A549 (cell line): ENCODE results near the gene HMGXB3. TPM values are rescaled to one million over a fixed set of nuclear protein-coding genes. Genes with fewer than 3 reads are reported as not detected.

Experiments used
- ATAC-seq, 2 experiments: fragments of 200-7000 bp in 1 of 2; fragments of >200 bp in 1 of 2; cut with Nextera tagmentation in 1 of 2; cut with Tn5 transposase in 1 of 2; 3 replicates each; pipeline versions ENCODE4 v1.8.0 to v1.9.1; 2018 to 2020; ENCODE audit warnings: mild to moderate bottlenecking in 1 of 2, moderate library complexity in 1 of 2
- CTCF ChIA-PET: fragments of 300-600 bp; sonication (Branson Sonifier 250); formaldehyde crosslinking; extraction: SDS; loops from one replicate; lab custom pipeline; 2021; ENCODE audit warnings: antibody characterized with exemption, inconsistent platforms; lab: Yijun Ruan, JAX
- POLR2A ChIA-PET: fragments of 350-600 bp; formaldehyde crosslinking; extraction: SDS; loops from one replicate; lab custom pipeline; 2021; ENCODE audit warnings: antibody characterized with exemption, inconsistent platforms; lab: Yijun Ruan, JAX
- DNase-seq, 2 experiments: peaks; one replicate each; pipeline versions ENCODE4 v3.0.0 to v3.0.0-alpha.2; 2011 to 2016; ENCODE audit warnings: low read depth in 1 of 2, low spot score in 1 of 2
- FAIRE-seq: peaks from 2 replicates; lab custom pipeline; 2011; peaks lifted over from hg19 to GRCh38; lab: Jason Lieb, UNC
- H3K27ac ChIP-seq, 2 experiments: fragments of >200 bp; sonication (Bioruptor Twin); formaldehyde crosslinking; 3 replicates each; pipeline ENCODE4 v1.5.1; 2016 to 2017
- H3K4me1 ChIP-seq: fragments of >200 bp; sonication (Bioruptor Twin); formaldehyde crosslinking; 3 replicates; pipeline ENCODE4 v1.6.1; 2016
- H3K4me2 ChIP-seq: fragments of >200 bp; sonication (Bioruptor Twin); formaldehyde crosslinking; 3 replicates; pipeline ENCODE4 v1.6.1; 2016
- H3K4me3 ChIP-seq: fragments of >200 bp; sonication (Bioruptor Twin); formaldehyde crosslinking; 3 replicates; pipeline ENCODE4 v1.5.1; 2016
- H3K9me3 ChIP-seq: fragments of >200 bp; sonication (Bioruptor Twin); formaldehyde crosslinking; 3 replicates; pipeline ENCODE4 v1.6.1; 2016
- CBX2 ChIP-seq: fragments of 200-600 bp; sonication (generic); IDR thresholded peaks from 2 replicates; pipeline ENCODE4 v1.6.1; 2016; ENCODE audit warnings: low read depth, mild to moderate bottlenecking, borderline replicate concordance
- CBX8 ChIP-seq: fragments of 200-600 bp; sonication (generic); IDR thresholded peaks from 2 replicates; pipeline ENCODE4 v1.6.1; 2016
- E2F6 ChIP-seq: IDR thresholded peaks from 2 replicates; pipeline ENCODE4 v1.6.1; 2012; ENCODE audit warnings: low read depth, borderline replicate concordance
- EHF ChIP-seq: fragments of 250-450 bp; sonication (Bioruptor Pico); IDR thresholded peaks from 2 replicates; pipeline ENCODE4 v1.5.0; 2020; ENCODE audit warnings: mild to moderate bottlenecking
- EHMT2 ChIP-seq: fragments of 200-600 bp; sonication (generic); IDR thresholded peaks from 2 replicates; pipeline ENCODE4 v1.6.1; 2016; ENCODE audit warnings: antibody characterized with exemption, low read depth, mild to moderate bottlenecking, moderate library complexity
- EP300 ChIP-seq, 2 experiments: fragments of >200 bp; sonication (Bioruptor Twin); formaldehyde crosslinking; IDR thresholded peaks; 2 replicates in 1 of 2; 3 replicates in 1 of 2; pipeline ENCODE4 v1.6.1; 2016 to 2017
- ESRRA ChIP-seq: fragments of 150-350 bp; IDR thresholded peaks from 2 replicates; pipeline ENCODE4 v1.6.1; 2014; ENCODE audit warnings: mild to moderate bottlenecking, low read length, borderline replicate concordance
- FOSL2 ChIP-seq, 2 experiments: fragments of 450-650 bp in 1 of 2; fragments of >200 bp in 1 of 2; sonication (Bioruptor Twin) in 1 of 2; formaldehyde crosslinking; IDR thresholded peaks; 2 replicates each; pipeline versions ENCODE4 v1.5.0 to v1.6.1; 2016 to 2020; ENCODE audit warnings: mild to moderate bottlenecking in 1 of 2, moderate library complexity in 1 of 2
- GATA3 ChIP-seq: IDR thresholded peaks from 2 replicates; pipeline ENCODE4 v1.6.1; 2012; ENCODE audit warnings: borderline replicate concordance
- HEYL ChIP-seq: fragments of 250-450 bp; sonication (Bioruptor Pico); IDR thresholded peaks from 2 replicates; pipeline ENCODE4 v1.8.0; 2021; ENCODE audit warnings: mild to moderate bottlenecking, moderate library complexity
- HOXB13 ChIP-seq: fragments of 250-450 bp; sonication (Bioruptor Pico); IDR thresholded peaks from 2 replicates; pipeline ENCODE4 v1.5.0; 2020; ENCODE audit warnings: low read depth, mild to moderate bottlenecking, moderate library complexity
- JUNB ChIP-seq: fragments of >200 bp; sonication (Bioruptor Twin); formaldehyde crosslinking; IDR thresholded peaks from 2 replicates; pipeline ENCODE4 v1.6.1; 2016
- KDM5A ChIP-seq: fragments of 200-600 bp; sonication (generic); IDR thresholded peaks from 2 replicates; pipeline ENCODE4 v1.6.1; 2016; ENCODE audit warnings: antibody characterized with exemption, mild to moderate bottlenecking
- MAZ ChIP-seq: fragments of 150-350 bp; IDR thresholded peaks from 2 replicates; pipeline ENCODE4 v1.6.1; 2014; ENCODE audit warnings: antibody characterized with exemption, low read depth, low read length, borderline replicate concordance
- MYC ChIP-seq: IDR thresholded peaks from 2 replicates; pipeline ENCODE4 v1.6.1; 2012; ENCODE audit warnings: mild to moderate bottlenecking, inconsistent platforms, low read length, improper control_type of control experiment, borderline replicate concordance
- PBX3 ChIP-seq: IDR thresholded peaks from 2 replicates; pipeline ENCODE4 v1.6.1; 2012
- PHF8 ChIP-seq: fragments of 200-600 bp; sonication (generic); IDR thresholded peaks from 2 replicates; pipeline ENCODE4 v1.6.1; 2016; ENCODE audit warnings: low read depth, mild to moderate bottlenecking, antibody characterized with exemption, moderate library complexity, borderline replicate concordance
- POLR2AphosphoS2 ChIP-seq: conservative IDR thresholded peaks from 2 replicates; pipeline ENCODE4 v1.6.1; 2012; ENCODE audit warnings: low read length, improper control_type of control experiment, inconsistent platforms
- REST ChIP-seq: fragments of 200-600 bp; sonication (generic); IDR thresholded peaks from 2 replicates; pipeline ENCODE4 v1.6.1; 2016; ENCODE audit warnings: antibody characterized with exemption, mild to moderate bottlenecking, moderate library complexity
- RFX5 ChIP-seq: fragments of 450-650 bp; IDR thresholded peaks from 2 replicates; pipeline ENCODE4 v1.7.1; 2014; ENCODE audit warnings: antibody characterized with exemption, mild to moderate bottlenecking, moderate library complexity
- SMC3 ChIP-seq: fragments of >200 bp; sonication (Bioruptor Twin); formaldehyde crosslinking; IDR thresholded peaks from 3 replicates; pipeline ENCODE4 v1.6.1; 2018; ENCODE audit warnings: inconsistent platforms
- TFCP2L1 ChIP-seq: fragments of 250-450 bp; sonication (Bioruptor Pico); IDR thresholded peaks from 2 replicates; pipeline ENCODE4 v1.5.0; 2021; ENCODE audit warnings: mild to moderate bottlenecking
- TP53 ChIP-seq: fragments of 250-450 bp; sonication (Bioruptor Pico); IDR thresholded peaks from 2 replicates; pipeline ENCODE4 v1.5.0; 2021; ENCODE audit warnings: mild to moderate bottlenecking, moderate library complexity
- ZFP36 ChIP-seq: fragments of 450-650 bp; IDR thresholded peaks from 2 replicates; pipeline ENCODE4 v1.6.1; 2014; ENCODE audit warnings: borderline replicate concordance; ENCODE audit not compliant: partially characterized antibody
- WGBS: methylation state at CpG from one replicate; pipeline ENCODE4 v1.1.6; 2017; ENCODE audit errors: missing lambda C conversion rate; 5-methylcytosine and 5-hydroxymethylcytosine counted together
- polyA plus RNA-seq, 4 experiments: library from polyadenylated mRNA; depleted of rRNA in 3 of 4; stranded (reverse); fragments of >200 nt; fragmentation: RNase III in 1 of 4; extraction: RNeasy Plus Mini Kit Qiagen cat#74134 plus additional on column Dnase treatment in 1 of 4; gene quantifications; 2 replicates in 3 of 4; 3 replicates in 1 of 4; pipeline ENCODE4 v1.2.3, GENCODE V29; 2011 to 2017

HMGXB3 gene
- polyA plus RNA-seq, 2 of the 4 experiments (the other 2 are of a cell fraction): 20.5 to 34.1 TPM

GRCh38 chr5:150042459-150042858 lies 41.9 kb downstream of the HMGXB3 start:
- 86% methylated on average over 3 of the region's 3 CpGs for WGBS
- ChIA-PET POLR2A (no interaction called here), CTCF (interaction anchor here (1.0 kb wide), 2 partner anchors 73 to 406 kb away, joined by 3 read pairs; no protein-coding TSS in a partner anchor)
- DNase-seq: no peak
- H3K4me1 ChIP-seq: no peaks in the 10 kb centered on the region
- H3K9me3 ChIP-seq: no peaks in the 10 kb centered on the region
- no peak for ATAC-seq
- TF ChIP-seq POLR2AphosphoS2 (no peak), E2F6 (no peak), KDM5A (no peak), HEYL (CRISPR knock-in tag) (no peak), ZFP36 (no peak), PHF8 (no peak), MYC (no peak), PBX3 (no peak), EP300 (IDR thresholded peaks at IDR 0.05) (no peak), TP53 (CRISPR knock-in tag) (no peak), EHF (CRISPR knock-in tag) (no peak), CBX8 (no peak), GATA3 (no peak), ESRRA (no peak), SMC3 (no peak), REST (no peak), FOSL2 (IDR thresholded peaks at IDR 0.05) (no peak), FOSL2 (CRISPR knock-in tag; IDR thresholded peaks at IDR 0.05) (no peak)
- TF ChIP-seq, all 56 proteins: peak for 0
- no peak for FAIRE-seq
- no peak overlapping the region for H3K4me3 ChIP-seq
- H3K27ac ChIP-seq: no peak overlapping the region
- H3K4me2 ChIP-seq: no peak overlapping the region

- no peaks in the 10 kb centered on the region for H3K9me3 ChIP-seq
- DNase-seq (no peak), FAIRE-seq (no peak), ATAC-seq (no peak)
- no peak for TF ChIP-seq RFX5
- TF ChIP-seq HOXB13: no peak
- TF ChIP-seq PBX3: no peak
- TF ChIP-seq JUNB: no peak
- no peak for TF ChIP-seq MAZ
- TF ChIP-seq CBX2: no peak
- no peak for TF ChIP-seq EHMT2
- TF ChIP-seq TFCP2L1 (CRISPR knock-in tag): no peak
- no peak for TF ChIP-seq CBX8
- no peak for TF ChIP-seq HEYL (CRISPR knock-in tag)
- ChIA-PET POLR2A (no interaction called here), CTCF (no interaction called here)
- WGBS: 85% methylated on average over 4 of the region's 4 CpGs
- H3K4me2 ChIP-seq: no peak overlapping the region
- H3K4me1 ChIP-seq: no peaks in the 10 kb centered on the region
- H3K27ac ChIP-seq: no peak overlapping the region
- no peak overlapping the region for H3K4me3 ChIP-seq
Observed at GRCh38 chr5:150043657-150044328, 43.3 kb downstream of the HMGXB3 start.
